ENCODE data around the gene VSTM2L.
"Not testable (repeated sequence)": the region's sequence is repeated elsewhere in the genome, so short reads cannot be mapped to it uniquely, and the experiment has no call there.

VSTM2L gene

DNA sequence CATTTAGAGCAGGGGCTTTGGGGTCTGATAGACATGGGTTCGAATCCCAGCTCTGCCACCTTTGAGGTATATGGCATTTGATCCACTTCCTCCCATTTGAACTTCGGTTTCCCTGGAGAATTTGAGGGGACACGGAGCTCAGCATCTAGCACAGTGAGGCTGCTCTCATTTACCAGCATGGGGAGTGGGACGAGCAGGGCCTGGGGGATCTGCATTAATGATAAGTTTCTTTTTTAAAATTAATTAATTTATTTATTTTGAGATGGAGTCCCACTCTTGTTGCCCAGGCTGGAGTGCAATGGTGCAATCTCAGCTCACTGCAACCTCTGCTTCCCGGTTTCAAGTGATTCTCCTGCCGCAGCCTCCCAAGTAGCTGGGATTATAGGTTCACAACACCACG lies 52.6 kb downstream of the VSTM2L start:
- H3K9ac ChIP-seq (ENCODE audit: low read depth, low read length) = no peak overlapping the region
- peaks cover 4% of the 10 kb centered on the region; the same call in 1 of the 2 replicates for H3K4me1 ChIP-seq (ENCODE audit: control insufficient read depth, insufficient read depth, low read length)
- H3K9me3 ChIP-seq (ENCODE audit: control insufficient read depth, insufficient read depth, low read length) = no peaks in the 10 kb centered on the region
- H3K4me3 ChIP-seq (ENCODE audit: low read depth, low read length) = no peak overlapping the region
- H3K27ac ChIP-seq (ENCODE audit: low read depth, low read length) = no peak overlapping the region
- no peaks in the 10 kb centered on the region for H3K27me3 ChIP-seq (ENCODE audit: control insufficient read depth, insufficient read depth, low read length)
- H3K36me3 ChIP-seq (ENCODE audit: control insufficient read depth, insufficient read depth, low read length) = no peaks in the 10 kb centered on the region

DNA sequence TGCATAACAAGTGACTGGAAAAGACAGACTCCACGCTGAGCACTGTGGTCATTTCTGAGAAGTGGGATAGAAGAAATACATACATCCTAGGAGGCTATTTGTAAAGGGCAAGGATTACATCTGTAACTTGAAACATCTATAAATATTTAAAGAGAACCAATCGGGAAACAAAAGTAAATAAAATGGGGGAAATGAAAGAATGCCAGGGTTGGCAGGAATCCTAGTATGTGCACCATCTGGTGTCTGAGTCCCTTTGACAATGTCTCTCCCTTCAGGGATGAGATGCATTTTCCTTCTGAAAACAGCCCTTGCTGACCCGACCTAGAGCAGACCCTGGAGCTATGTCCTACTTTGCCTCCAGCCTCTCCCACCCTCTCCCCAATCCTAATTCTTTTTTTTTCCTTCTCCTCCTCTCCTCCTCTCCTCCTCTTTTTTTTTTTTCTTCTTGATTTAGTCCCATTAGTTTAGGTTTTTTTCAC lies 53.2 kb downstream of the VSTM2L start:
- Histone ChIP-seq H3K4me1 (ENCODE audit: control insufficient read depth, insufficient read depth, low read length) (peaks cover 4% of the 10 kb centered on the region; the same call in 1 of the 2 replicates), H3K27me3 (ENCODE audit: control insufficient read depth, insufficient read depth, low read length) (no peaks in the 10 kb centered on the region), H3K27ac (ENCODE audit: low read depth, low read length) (no peak overlapping the region), H3K4me3 (ENCODE audit: low read depth, low read length) (no peak overlapping the region), H3K9ac (ENCODE audit: low read depth, low read length) (no peak overlapping the region), H3K36me3 (ENCODE audit: control insufficient read depth, insufficient read depth, low read length) (no peaks in the 10 kb centered on the region), H3K9me3 (ENCODE audit: control insufficient read depth, insufficient read depth, low read length) (no peaks in the 10 kb centered on the region)

DNA sequence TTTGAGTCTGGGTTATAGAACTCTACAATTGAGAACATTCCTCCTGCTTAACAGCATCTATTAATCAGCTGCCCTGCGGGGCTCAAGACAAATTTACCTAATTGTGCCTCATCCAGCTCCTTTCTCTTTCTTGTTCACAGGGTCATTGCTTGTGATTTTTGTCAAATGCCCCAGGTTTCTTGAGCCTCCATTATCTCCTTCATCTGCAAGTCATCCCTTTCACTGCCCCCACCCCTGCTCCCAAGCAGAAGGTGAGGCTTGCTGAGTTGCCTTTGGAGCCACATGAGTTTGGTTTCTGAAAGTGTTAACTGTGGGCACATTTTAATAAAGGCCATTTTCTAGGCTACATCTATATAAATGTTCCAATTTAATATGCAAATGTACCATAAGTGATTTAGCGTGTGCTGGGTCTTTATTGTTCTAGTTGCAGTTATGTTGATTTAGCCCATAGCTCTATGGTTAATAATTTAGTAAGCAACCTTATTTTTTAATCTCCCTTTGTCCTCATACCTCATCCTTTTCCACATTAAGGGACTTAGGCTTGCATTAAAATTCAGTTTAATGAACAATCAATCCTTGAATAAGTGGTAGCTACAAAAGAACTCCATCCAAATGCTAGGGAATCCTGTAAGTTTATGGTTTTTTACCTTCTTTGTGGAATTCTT lies 56.1 kb downstream of the VSTM2L start:
- no peaks in the 10 kb centered on the region for H3K27me3 ChIP-seq (ENCODE audit: control insufficient read depth, insufficient read depth, low read length)
- H3K4me3 ChIP-seq (ENCODE audit: low read depth, low read length) = no peak overlapping the region
- no peak overlapping the region for H3K27ac ChIP-seq (ENCODE audit: low read depth, low read length)

DNA sequence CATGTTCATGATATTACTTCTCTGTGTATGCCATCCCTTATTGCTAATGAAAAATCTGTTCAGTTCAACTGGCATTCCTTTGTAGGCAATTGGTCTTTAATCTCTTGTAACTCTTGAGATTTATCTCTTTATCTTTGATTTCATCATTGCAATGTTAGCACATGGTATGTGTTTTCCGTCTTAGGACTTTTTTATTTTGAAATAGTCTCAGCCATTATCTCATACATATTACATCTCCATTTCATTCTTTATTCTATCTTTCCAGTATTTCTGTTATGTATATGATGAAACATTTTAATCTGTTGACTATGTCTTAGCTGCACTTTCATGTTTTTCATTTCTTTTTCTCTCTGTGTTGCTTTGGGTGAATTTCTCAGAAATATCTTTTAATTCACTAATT lies 58.1 kb downstream of the VSTM2L start:
- H3K36me3 ChIP-seq (ENCODE audit: control insufficient read depth, insufficient read depth, low read length) = no peaks in the 10 kb centered on the region
- H3K27ac ChIP-seq (ENCODE audit: low read depth, low read length) = no peak overlapping the region
- no peak overlapping the region for H3K4me3 ChIP-seq (ENCODE audit: low read depth, low read length)
- peaks cover 4% of the 10 kb centered on the region; the same call in 1 of the 2 replicates for H3K4me1 ChIP-seq (ENCODE audit: control insufficient read depth, insufficient read depth, low read length)
- H3K9ac ChIP-seq (ENCODE audit: low read depth, low read length) = no peak overlapping the region
- H3K27me3 ChIP-seq (ENCODE audit: control insufficient read depth, insufficient read depth, low read length) = no peaks in the 10 kb centered on the region; the same call in 1 of the 2 replicates
- H3K9me3 ChIP-seq (ENCODE audit: control insufficient read depth, insufficient read depth, low read length) = no peaks in the 10 kb centered on the region

More for the DNA sequence above, 56.1 kb downstream of the VSTM2L start:
- Histone ChIP-seq H3K9ac (ENCODE audit: low read depth, low read length) (no peak overlapping the region), H3K36me3 (ENCODE audit: control insufficient read depth, insufficient read depth, low read length) (no peaks in the 10 kb centered on the region), H3K4me1 (ENCODE audit: control insufficient read depth, insufficient read depth, low read length) (peaks cover 4% of the 10 kb centered on the region; the same call in 1 of the 2 replicates), H3K9me3 (ENCODE audit: control insufficient read depth, insufficient read depth, low read length) (no peaks in the 10 kb centered on the region)

DNA sequence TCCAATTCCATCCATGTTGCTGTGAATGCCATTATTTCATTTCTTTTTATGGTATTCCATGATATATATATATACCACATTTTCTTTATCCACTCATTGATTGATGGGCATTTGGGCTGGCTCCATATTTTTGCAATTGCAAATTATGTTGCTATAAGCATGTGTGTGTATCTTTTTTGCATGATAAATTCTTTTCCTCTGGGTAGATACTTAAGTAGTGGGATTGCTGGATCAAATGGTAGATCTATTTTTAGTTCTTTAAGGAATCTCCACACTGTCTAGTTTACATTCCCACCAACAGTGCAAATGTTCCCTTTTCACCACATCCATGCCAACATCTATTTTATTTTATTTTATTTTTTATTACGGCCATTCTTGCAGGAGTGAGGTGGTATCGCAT lies 60.6 kb downstream of the VSTM2L start:
- H3K9me3 ChIP-seq (ENCODE audit: control insufficient read depth, insufficient read depth, low read length); H3K9ac ChIP-seq (ENCODE audit: low read depth, low read length): not testable (repeated sequence)

DNA sequence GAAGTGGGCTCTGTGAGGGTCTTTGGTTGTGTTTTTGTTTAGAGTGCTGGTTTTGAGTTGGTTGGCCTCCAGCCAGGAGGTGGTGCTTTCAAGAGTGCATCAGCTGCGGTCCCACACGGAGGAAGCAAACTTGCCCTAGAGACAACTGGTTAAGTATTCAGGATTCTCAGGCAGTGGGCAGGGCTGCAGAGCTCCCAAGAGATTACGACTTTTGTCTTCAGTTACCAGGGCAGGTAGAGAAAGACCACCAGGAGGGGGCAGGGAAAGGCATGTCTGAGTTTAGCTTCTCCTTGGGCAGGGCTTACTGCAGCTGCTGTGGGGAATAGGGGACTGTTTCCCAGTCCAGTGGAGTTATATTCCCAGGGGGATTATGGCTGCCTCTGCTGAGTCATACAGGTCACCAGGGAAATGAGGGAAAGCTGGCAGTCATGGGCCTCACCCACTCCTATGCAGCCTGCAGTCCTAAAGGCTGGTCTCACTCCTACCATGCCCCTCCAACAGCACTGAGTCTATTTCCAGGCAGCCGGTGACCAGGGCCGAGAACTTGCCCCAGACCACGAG lies 66.0 kb downstream of the VSTM2L start:
- Histone ChIP-seq H3K9me3 (ENCODE audit: control insufficient read depth, insufficient read depth, low read length) (no peaks in the 10 kb centered on the region), H3K27ac (ENCODE audit: low read depth, low read length) (peak overlapping the region; percentile 54), H3K4me3 (ENCODE audit: low read depth, low read length) (no peak overlapping the region), H3K9ac (ENCODE audit: low read depth, low read length) (no peak overlapping the region), H3K36me3 (ENCODE audit: control insufficient read depth, insufficient read depth, low read length) (no peaks in the 10 kb centered on the region), H3K27me3 (ENCODE audit: control insufficient read depth, insufficient read depth, low read length) (peaks cover 7% of the 10 kb centered on the region; the same call in 1 of the 2 replicates), H3K4me1 (ENCODE audit: control insufficient read depth, insufficient read depth, low read length) (peaks cover 31% of the 10 kb centered on the region)

More for the DNA sequence above, 60.6 kb downstream of the VSTM2L start:
- H3K36me3 ChIP-seq (ENCODE audit: control insufficient read depth, insufficient read depth, low read length); H3K4me3 ChIP-seq (ENCODE audit: low read depth, low read length); H3K27ac ChIP-seq (ENCODE audit: low read depth, low read length); H3K4me1 ChIP-seq (ENCODE audit: control insufficient read depth, insufficient read depth, low read length); H3K27me3 ChIP-seq (ENCODE audit: control insufficient read depth, insufficient read depth, low read length): not testable (repeated sequence)

DNA sequence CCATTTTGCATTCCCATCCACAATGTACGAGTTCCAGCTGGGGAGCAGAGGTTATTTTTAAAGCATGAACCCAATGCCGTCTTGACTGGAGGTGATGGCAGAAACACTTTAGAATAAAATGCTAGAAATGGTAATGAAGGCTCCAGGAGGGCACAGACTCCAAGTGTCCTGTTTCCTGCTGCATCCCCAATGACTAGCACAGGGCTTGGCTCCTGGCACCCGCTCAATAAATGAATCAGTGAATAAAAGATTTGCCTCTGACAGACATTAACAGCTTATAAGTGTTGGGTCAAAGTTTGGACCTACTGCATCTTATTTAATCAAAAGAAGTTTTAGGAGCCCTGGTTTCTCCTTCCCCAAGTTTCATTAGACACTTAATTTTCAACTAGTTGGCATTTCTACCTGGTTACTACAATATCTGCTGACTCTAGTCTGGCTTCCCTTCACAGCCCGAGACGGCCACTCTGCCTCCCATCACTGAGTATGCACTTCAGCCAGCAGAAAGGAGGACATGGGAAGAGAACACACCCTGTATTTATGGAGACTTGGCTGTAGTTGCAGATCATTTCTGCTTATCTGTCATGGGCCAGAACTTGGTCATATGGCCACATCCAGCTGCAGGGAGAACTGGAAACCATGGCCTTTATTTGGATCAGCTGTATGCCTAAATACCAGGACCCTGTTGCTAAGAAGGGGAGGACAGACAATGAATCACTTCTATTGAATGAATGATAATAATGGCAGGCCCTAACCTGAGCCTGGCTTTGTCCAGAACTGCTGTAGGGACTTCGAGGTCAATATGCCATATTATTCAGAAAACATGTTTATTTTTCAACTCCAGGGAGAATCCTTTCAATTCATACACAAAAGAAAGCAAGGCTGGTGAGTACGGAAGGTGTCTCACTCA lies 67.3 kb downstream of the VSTM2L start:
- no peaks in the 10 kb centered on the region for H3K36me3 ChIP-seq (ENCODE audit: control insufficient read depth, insufficient read depth, low read length)
- H3K4me3 ChIP-seq (ENCODE audit: low read depth, low read length) = no peak overlapping the region

DNA sequence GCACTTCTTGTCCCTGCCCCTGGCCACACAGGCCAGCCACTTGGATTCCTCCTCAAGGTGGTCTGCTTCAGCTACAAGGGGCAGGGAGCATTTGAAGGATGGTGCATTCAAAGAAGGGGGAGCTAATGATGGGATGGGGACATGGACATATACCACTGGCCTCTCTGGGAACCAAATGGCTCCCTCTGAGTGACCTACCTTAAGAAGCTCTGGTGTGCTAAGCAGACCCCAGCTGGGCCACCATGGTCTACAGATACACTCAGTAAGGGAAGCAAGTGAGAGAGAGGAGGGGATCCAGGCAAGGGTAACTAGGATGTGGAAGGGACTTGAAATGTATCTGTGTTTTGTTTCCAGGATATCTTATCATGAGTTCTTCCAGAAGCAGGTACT lies 67.9 kb downstream of the VSTM2L start:
- Histone ChIP-seq H3K36me3 (ENCODE audit: control insufficient read depth, insufficient read depth, low read length) (no peaks in the 10 kb centered on the region), H3K9ac (ENCODE audit: low read depth, low read length) (no peak overlapping the region), H3K4me1 (ENCODE audit: control insufficient read depth, insufficient read depth, low read length) (peaks cover 31% of the 10 kb centered on the region), H3K27ac (ENCODE audit: low read depth, low read length) (no peak overlapping the region), H3K9me3 (ENCODE audit: control insufficient read depth, insufficient read depth, low read length) (no peaks in the 10 kb centered on the region), H3K27me3 (ENCODE audit: control insufficient read depth, insufficient read depth, low read length) (peaks cover 7% of the 10 kb centered on the region; the same call in 1 of the 2 replicates), H3K4me3 (ENCODE audit: low read depth, low read length) (no peak overlapping the region)

More for the DNA sequence above, 67.3 kb downstream of the VSTM2L start:
- Histone ChIP-seq H3K4me1 (ENCODE audit: control insufficient read depth, insufficient read depth, low read length) (peaks cover 31% of the 10 kb centered on the region), H3K27ac (ENCODE audit: low read depth, low read length) (no peak overlapping the region), H3K9ac (ENCODE audit: low read depth, low read length) (no peak overlapping the region), H3K27me3 (ENCODE audit: control insufficient read depth, insufficient read depth, low read length) (peaks cover 7% of the 10 kb centered on the region; the same call in 1 of the 2 replicates), H3K9me3 (ENCODE audit: control insufficient read depth, insufficient read depth, low read length) (no peaks in the 10 kb centered on the region)

DNA sequence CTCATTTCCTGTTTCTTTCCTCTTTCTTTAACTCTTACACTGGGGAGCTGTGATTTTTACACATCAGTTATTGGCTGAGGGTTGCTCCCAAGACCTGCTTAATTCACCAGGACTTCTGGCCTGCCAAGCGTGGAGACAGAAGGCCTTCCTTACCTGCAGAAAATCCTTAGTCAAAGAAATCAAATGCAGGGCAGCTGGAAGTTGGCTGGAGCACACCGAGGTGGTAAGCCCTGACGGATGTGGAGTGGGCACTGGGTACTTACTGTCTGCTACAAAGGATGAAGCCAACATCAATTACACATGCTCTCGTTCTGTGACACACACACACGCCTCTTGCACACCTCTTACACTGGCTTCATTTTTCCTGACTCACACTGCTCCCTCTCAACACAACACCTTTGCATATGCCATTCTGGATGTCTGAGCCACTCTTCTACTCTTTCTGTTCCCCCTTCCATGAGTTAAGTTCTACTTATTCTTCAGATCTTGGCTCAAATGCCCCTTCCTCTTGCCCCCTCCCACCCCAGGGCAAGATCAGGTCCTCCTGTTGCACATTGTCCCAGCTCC lies 68.7 kb downstream of the VSTM2L start:
- Histone ChIP-seq H3K9ac (ENCODE audit: low read depth, low read length) (no peak overlapping the region), H3K27me3 (ENCODE audit: control insufficient read depth, insufficient read depth, low read length) (peaks cover 7% of the 10 kb centered on the region; the same call in 1 of the 2 replicates), H3K4me1 (ENCODE audit: control insufficient read depth, insufficient read depth, low read length) (peaks cover 32% of the 10 kb centered on the region), H3K9me3 (ENCODE audit: control insufficient read depth, insufficient read depth, low read length) (no peaks in the 10 kb centered on the region), H3K36me3 (ENCODE audit: control insufficient read depth, insufficient read depth, low read length) (no peaks in the 10 kb centered on the region), H3K27ac (ENCODE audit: low read depth, low read length) (no peak overlapping the region), H3K4me3 (ENCODE audit: low read depth, low read length) (no peak overlapping the region)

DNA sequence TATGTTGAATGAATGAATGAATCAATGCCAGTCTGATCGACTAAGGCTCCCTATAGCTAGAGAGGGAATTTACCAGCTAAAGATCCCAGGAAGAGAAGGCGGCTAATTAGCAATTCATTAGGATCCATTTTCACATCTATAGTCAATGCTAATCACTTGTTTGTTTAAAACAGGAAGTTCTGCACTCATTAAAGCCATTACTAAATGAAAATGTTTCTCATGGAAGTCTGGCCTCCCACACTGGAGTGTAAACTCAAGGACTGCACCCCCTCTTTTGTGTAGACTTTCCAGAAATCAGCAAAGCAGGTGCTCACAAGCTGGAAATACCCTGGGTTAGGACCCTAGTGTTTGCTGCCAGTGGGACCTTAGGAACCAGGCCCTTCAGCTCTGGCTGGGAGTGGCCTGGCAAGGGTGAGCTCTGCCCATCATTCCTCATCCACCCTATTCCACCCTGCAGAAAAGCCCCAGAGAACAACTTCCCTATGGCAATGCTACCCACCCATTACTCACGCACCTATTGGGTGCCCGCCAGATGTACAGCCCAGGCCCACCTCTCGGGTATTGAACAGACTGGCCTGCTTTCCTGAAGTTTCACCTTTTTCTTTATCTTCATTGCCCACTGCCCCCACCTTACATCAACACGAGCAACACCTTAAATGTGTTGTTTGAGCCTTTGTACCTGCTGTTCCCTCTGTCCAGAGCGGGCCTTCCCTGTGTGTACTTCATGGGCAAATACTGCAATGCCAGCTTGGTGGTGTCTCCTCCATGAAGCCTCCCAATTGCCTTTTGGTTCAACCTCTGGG lies 69.5 kb downstream of the VSTM2L start:
- peak overlapping the region; percentile 41 for H3K27ac ChIP-seq (ENCODE audit: low read depth, low read length)
- H3K4me1 ChIP-seq (ENCODE audit: control insufficient read depth, insufficient read depth, low read length) = peaks cover 38% of the 10 kb centered on the region
- peaks cover 7% of the 10 kb centered on the region; the same call in 1 of the 2 replicates for H3K27me3 ChIP-seq (ENCODE audit: control insufficient read depth, insufficient read depth, low read length)
- no peak overlapping the region for H3K9ac ChIP-seq (ENCODE audit: low read depth, low read length)
- no peaks in the 10 kb centered on the region for H3K9me3 ChIP-seq (ENCODE audit: control insufficient read depth, insufficient read depth, low read length)
- no peaks in the 10 kb centered on the region for H3K36me3 ChIP-seq (ENCODE audit: control insufficient read depth, insufficient read depth, low read length)
- no peak overlapping the region for H3K4me3 ChIP-seq (ENCODE audit: low read depth, low read length)

Measured in HUES48 (cell line).